Glutamatergic neuron (in vitro differentiated cells): ENCODE measurements around the gene ETS1. TPM values are rescaled to one million over a fixed set of nuclear protein-coding genes. Genes with fewer than 3 reads are reported as not detected.

Experiments
- DNase-seq: peaks from one replicate; pipeline ENCODE4 v3.0.0; 2022
- H3K27ac Mint-ChIP-seq: one replicate; pipeline ENCODE4 v1.8.0; 2020; ENCODE audit warnings: mild to moderate bottlenecking, mixed read lengths, inconsistent platforms; ENCODE audit not compliant: unreplicated experiment
- H3K27me3 Mint-ChIP-seq: one replicate; pipeline ENCODE4 v1.8.0; 2020; ENCODE audit warnings: mild to moderate bottlenecking, moderate library complexity, mixed read lengths, inconsistent platforms; ENCODE audit not compliant: unreplicated experiment
- H3K36me3 Mint-ChIP-seq: one replicate; pipeline ENCODE4 v1.8.0; 2020; ENCODE audit warnings: mild to moderate bottlenecking, mixed read lengths, inconsistent platforms; ENCODE audit not compliant: unreplicated experiment
- H3K4me1 Mint-ChIP-seq: one replicate; pipeline ENCODE4 v1.8.0; 2020; ENCODE audit warnings: mild to moderate bottlenecking, low read depth, mixed read lengths, inconsistent platforms; ENCODE audit not compliant: unreplicated experiment
- H3K4me3 Mint-ChIP-seq: one replicate; pipeline ENCODE4 v1.8.0; 2020; ENCODE audit warnings: mild to moderate bottlenecking, mixed read lengths, inconsistent platforms; ENCODE audit not compliant: unreplicated experiment
- H3K9me3 Mint-ChIP-seq: one replicate; pipeline ENCODE4 v1.8.0; 2020; ENCODE audit warnings: mild to moderate bottlenecking, moderate library complexity, mixed read lengths, inconsistent platforms; ENCODE audit not compliant: unreplicated experiment
- total RNA-seq: library from RNA; stranded (reverse); fragmentation: NEBNext Ultra II Directional; extraction: Animal tissue kit (Norgen Biotek cat#: 25700); gene quantifications from one replicate; pipeline ENCODE4 v1.2.1, GENCODE V29; 2021; ENCODE audit not compliant: unreplicated experiment
- TF ChIP-seq, protein P1 (sequence below): fragments of 200-600 bp; sonication (generic); IDR thresholded peaks from one replicate; pipeline ENCODE4 v1.5.0; 2021; ENCODE audit not compliant: partially characterized antibody, unreplicated experiment

ETS1 gene
- total RNA-seq, 1 donor from 2014 or later = 1.0 TPM

- H3K27me3 Mint-ChIP-seq = peaks cover 6% of the 10 kb centered on the region
- TF ChIP-seq, protein P1, sequence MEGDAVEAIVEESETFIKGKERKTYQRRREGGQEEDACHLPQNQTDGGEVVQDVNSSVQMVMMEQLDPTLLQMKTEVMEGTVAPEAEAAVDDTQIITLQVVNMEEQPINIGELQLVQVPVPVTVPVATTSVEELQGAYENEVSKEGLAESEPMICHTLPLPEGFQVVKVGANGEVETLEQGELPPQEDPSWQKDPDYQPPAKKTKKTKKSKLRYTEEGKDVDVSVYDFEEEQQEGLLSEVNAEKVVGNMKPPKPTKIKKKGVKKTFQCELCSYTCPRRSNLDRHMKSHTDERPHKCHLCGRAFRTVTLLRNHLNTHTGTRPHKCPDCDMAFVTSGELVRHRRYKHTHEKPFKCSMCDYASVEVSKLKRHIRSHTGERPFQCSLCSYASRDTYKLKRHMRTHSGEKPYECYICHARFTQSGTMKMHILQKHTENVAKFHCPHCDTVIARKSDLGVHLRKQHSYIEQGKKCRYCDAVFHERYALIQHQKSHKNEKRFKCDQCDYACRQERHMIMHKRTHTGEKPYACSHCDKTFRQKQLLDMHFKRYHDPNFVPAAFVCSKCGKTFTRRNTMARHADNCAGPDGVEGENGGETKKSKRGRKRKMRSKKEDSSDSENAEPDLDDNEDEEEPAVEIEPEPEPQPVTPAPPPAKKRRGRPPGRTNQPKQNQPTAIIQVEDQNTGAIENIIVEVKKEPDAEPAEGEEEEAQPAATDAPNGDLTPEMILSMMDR = no peak
- peak overlapping the region; percentile 74 for H3K4me3 Mint-ChIP-seq
- DNase-seq = peak; percentile 29
- no peak overlapping the region for H3K27ac Mint-ChIP-seq
- no peaks in the 10 kb centered on the region for H3K9me3 Mint-ChIP-seq
- H3K4me1 Mint-ChIP-seq = peaks cover 13% of the 10 kb centered on the region
- no peaks in the 10 kb centered on the region for H3K36me3 Mint-ChIP-seq
Observed at GRCh38 chr11:128548649-128549255, 38.6 kb downstream of the ETS1 start.

DNA sequence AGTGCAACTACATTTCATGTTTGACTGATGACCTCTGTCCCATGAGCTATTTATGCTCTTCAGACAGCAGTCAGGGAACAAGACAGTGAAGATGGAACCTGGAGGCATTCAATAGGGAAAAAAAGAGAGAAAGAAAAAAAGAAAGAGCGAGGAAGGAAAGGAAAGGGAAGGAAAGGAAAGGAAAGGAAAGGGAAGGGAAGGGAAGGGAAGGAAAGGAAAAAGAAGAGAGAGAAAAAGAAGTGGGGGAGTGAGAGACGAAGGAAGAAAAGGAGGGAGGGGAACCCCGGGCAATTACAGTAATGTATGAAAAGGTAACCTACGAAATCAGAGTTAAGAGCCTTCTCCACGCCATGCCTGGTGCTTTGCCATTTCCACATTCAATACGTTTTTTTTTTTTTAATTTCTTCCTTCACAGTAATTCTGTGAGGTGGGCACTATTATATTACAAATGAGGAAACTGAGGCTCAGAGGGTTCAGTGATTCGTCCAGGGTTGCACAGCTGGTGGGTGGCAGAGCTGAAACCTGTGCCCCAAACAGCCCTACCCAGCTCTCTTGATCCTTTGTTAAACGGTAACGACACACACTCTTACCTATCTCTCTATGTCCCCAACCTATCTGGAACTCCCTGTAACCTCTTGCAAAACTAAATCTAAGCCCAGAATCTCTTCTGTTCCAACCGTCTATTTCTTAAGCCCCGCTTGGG, 39.3 kb downstream of the ETS1 start:
- peaks cover 6% of the 10 kb centered on the region for H3K27me3 Mint-ChIP-seq
- peaks cover 11% of the 10 kb centered on the region for H3K4me1 Mint-ChIP-seq
- TF ChIP-seq, protein P1 = no peak
- H3K4me3 Mint-ChIP-seq = peak overlapping the region; percentile 74
- H3K27ac Mint-ChIP-seq = no peak overlapping the region
- no peak for DNase-seq
- no peaks in the 10 kb centered on the region for H3K9me3 Mint-ChIP-seq
- no peaks in the 10 kb centered on the region for H3K36me3 Mint-ChIP-seq

- Mint-ChIP-seq H3K4me3 (no peak overlapping the region), H3K27me3 (peaks cover 6% of the 10 kb centered on the region)
Observed at GRCh38 chr11:128546916-128547315, 40.4 kb downstream of the ETS1 start.

GRCh38 chr11:128544471-128545051, 42.8 kb downstream of the ETS1 start:
- no peaks in the 10 kb centered on the region for H3K9me3 Mint-ChIP-seq
- DNase-seq = no peak
- TF ChIP-seq, protein P1 = no peak
- H3K27me3 Mint-ChIP-seq = peaks cover 4% of the 10 kb centered on the region
- H3K4me1 Mint-ChIP-seq = peaks cover 3% of the 10 kb centered on the region
- no peak overlapping the region for H3K4me3 Mint-ChIP-seq
- no peak overlapping the region for H3K27ac Mint-ChIP-seq
- H3K36me3 Mint-ChIP-seq = no peaks in the 10 kb centered on the region

More at GRCh38 chr11:128546916-128547315, 40.4 kb downstream of the ETS1 start:
- TF ChIP-seq, protein P1 = no peak
- H3K9me3 Mint-ChIP-seq = no peaks in the 10 kb centered on the region
- H3K36me3 Mint-ChIP-seq = no peaks in the 10 kb centered on the region
- H3K27ac Mint-ChIP-seq = no peak overlapping the region
- H3K4me1 Mint-ChIP-seq = peaks cover 5% of the 10 kb centered on the region
- no peak for DNase-seq

GRCh38 chr11:128540469-128540868, 46.9 kb downstream of the ETS1 start:
- DNase-seq = no peak
- no peak overlapping the region for H3K27ac Mint-ChIP-seq
- TF ChIP-seq, protein P1 = no peak
- no peak overlapping the region for H3K4me3 Mint-ChIP-seq
- H3K9me3 Mint-ChIP-seq = no peaks in the 10 kb centered on the region
- no peaks in the 10 kb centered on the region for H3K36me3 Mint-ChIP-seq
- H3K27me3 Mint-ChIP-seq = no peaks in the 10 kb centered on the region
- peaks cover 3% of the 10 kb centered on the region for H3K4me1 Mint-ChIP-seq
